ENCODE data around the gene IPO11.

The IPO11 gene

DNA sequence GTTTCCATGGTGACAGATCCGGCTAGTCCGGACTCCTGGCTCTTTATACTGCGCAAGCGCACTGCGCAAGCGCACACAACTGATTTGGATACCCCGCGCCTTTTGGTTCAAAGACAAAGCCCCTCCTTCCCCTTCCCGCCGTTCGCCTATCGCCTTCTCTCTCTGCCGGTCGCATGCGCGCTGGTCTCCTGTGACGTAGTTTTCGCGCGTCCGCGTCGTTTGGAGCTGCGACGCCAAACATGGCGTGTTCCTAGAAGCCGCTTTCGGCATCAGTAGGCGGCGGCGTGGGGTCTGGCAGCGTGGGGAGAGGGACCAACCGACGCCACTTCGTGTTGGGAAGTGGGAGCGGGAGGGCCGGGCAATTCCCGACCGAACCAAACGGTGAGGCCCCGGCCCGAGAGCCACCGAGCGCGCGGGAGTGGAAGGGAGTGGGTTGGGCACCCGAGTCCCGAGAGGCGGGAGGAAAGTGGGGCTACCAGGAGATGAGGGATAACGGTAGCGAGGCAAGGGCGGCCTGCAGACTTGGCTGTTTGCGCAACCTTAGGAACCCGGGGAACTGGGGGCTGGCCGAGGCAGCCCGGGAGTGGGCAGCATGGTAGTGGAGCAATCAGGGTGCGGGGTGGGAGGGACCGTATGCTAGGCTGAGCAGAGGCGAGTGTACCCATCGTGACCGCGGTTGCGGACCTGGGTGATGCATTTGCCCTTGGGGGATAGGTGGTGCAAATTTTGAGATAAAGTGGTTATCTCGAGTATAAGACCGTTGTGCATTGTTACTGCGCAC, at the start of gene IPO11:
TSS of gene IPO11 (plus strand) at position 215 of the 781 bp plus-strand sequence. CDS start 24,517 bp downstream, outside the sequence.
- Histone ChIP-seq H3K36me3 (ENCODE audit: control insufficient read depth in 1 of 2, insufficient read depth in 2 of 2, low read length in 2 of 2) (peaks cover 0 to under 1% of the 10 kb centered on the region in 2 donors), H3K27me3 (ENCODE audit: low read depth, low read length) (no peaks in the 10 kb centered on the region), H3K27ac (ENCODE audit: low read length) (peak within 1 kb of the TSS; percentile 56), H3K9me3 (ENCODE audit: control insufficient read depth in 1 of 2, low read length in 2 of 2) (no peaks in the 10 kb centered on the region), H3K4me1 (ENCODE audit: control insufficient read depth in 1 of 2, insufficient read depth in 2 of 2, low read length in 2 of 2) (peaks cover 10 to 15% of the 10 kb centered on the region in 2 donors), H3K4me3 (ENCODE audit: low read depth in 1 of 2, low read length in 2 of 2) (peak within 1 kb of the TSS; percentile 93 to 100)

GRCh38 chr5:62369039-62369438, 43.5 kb upstream of the IPO11 start:
- H3K9me3 ChIP-seq (ENCODE audit: control insufficient read depth in 1 of 2, low read length in 2 of 2), result no peaks in the 10 kb centered on the region

GRCh38 chr5:62371409-62371808, 41.2 kb upstream of the IPO11 start:
- Histone ChIP-seq H3K9me3 (ENCODE audit: control insufficient read depth in 1 of 2, low read length in 2 of 2) (no peaks in the 10 kb centered on the region), H3K27ac (ENCODE audit: low read length) (no peak overlapping the region), H3K27me3 (ENCODE audit: low read depth, low read length) (no peaks in the 10 kb centered on the region), H3K36me3 (ENCODE audit: control insufficient read depth in 1 of 2, insufficient read depth in 2 of 2, low read length in 2 of 2) (peaks cover 13 to 25% of the 10 kb centered on the region in 2 donors), H3K4me1 (ENCODE audit: control insufficient read depth in 1 of 2, insufficient read depth in 2 of 2, low read length in 2 of 2) (no peaks in the 10 kb centered on the region), H3K4me3 (ENCODE audit: low read depth in 1 of 2, low read length in 2 of 2) (no peak overlapping the region)

More at GRCh38 chr5:62369039-62369438, 43.5 kb upstream of the IPO11 start:
- Histone ChIP-seq H3K27me3 (ENCODE audit: low read depth, low read length) (no peaks in the 10 kb centered on the region), H3K36me3 (ENCODE audit: control insufficient read depth in 1 of 2, insufficient read depth in 2 of 2, low read length in 2 of 2) (peaks cover 24 to 32% of the 10 kb centered on the region in 2 donors), H3K4me3 (ENCODE audit: low read depth in 1 of 2, low read length in 2 of 2) (no peak overlapping the region), H3K4me1 (ENCODE audit: control insufficient read depth in 1 of 2, insufficient read depth in 2 of 2, low read length in 2 of 2) (no peaks in the 10 kb centered on the region), H3K27ac (ENCODE audit: low read length) (no peak overlapping the region)

DNA sequence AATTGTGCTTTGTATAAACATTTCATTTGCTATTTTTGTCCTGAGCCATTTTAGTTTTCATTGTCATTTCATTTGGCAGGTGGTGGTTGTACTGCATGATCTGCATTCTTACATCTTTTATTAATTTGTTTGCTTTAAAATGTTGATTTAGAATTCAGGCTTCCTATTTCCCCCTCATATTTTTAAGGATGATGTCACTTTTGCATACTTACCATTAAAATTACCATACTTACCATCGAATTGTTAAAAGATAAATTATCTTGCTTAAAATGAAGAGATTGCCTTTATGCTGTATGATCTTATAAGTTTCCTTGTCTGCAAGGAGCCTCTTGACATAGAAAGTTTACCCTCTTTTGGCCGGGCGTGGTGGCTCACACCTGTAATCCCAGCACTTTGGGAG, 40.0 kb upstream of the IPO11 start:
- no peaks in the 10 kb centered on the region for H3K4me1 ChIP-seq (ENCODE audit: control insufficient read depth in 1 of 2, insufficient read depth in 2 of 2, low read length in 2 of 2)
- no peaks in the 10 kb centered on the region for H3K27me3 ChIP-seq (ENCODE audit: low read depth, low read length)
- H3K4me3 ChIP-seq (ENCODE audit: low read depth in 1 of 2, low read length in 2 of 2), result no peak overlapping the region
- no peak overlapping the region for H3K27ac ChIP-seq (ENCODE audit: low read length)
- H3K36me3 ChIP-seq (ENCODE audit: control insufficient read depth in 1 of 2, insufficient read depth in 2 of 2, low read length in 2 of 2), result peaks cover 13 to 24% of the 10 kb centered on the region in 2 donors
- no peaks in the 10 kb centered on the region for H3K9me3 ChIP-seq (ENCODE audit: control insufficient read depth in 1 of 2, low read length in 2 of 2)

- Histone ChIP-seq H3K4me3 (ENCODE audit: low read depth in 1 of 2, low read length in 2 of 2) (no peak overlapping the region), H3K4me1 (ENCODE audit: control insufficient read depth in 1 of 2, insufficient read depth in 2 of 2, low read length in 2 of 2) (no peaks in the 10 kb centered on the region), H3K27ac (ENCODE audit: low read length) (no peak overlapping the region), H3K36me3 (ENCODE audit: control insufficient read depth in 1 of 2, insufficient read depth in 2 of 2, low read length in 2 of 2) (peaks cover 13 to 25% of the 10 kb centered on the region in 2 donors), H3K9me3 (ENCODE audit: control insufficient read depth in 1 of 2, low read length in 2 of 2) (no peaks in the 10 kb centered on the region), H3K27me3 (ENCODE audit: low read depth, low read length) (no peaks in the 10 kb centered on the region)
These were observed 39.2 kb upstream of the IPO11 start for GRCh38 chr5:62373382-62373781.

- Histone ChIP-seq H3K4me1 (ENCODE audit: control insufficient read depth in 1 of 2, insufficient read depth in 2 of 2, low read length in 2 of 2) (no peaks in the 10 kb centered on the region), H3K36me3 (ENCODE audit: control insufficient read depth in 1 of 2, insufficient read depth in 2 of 2, low read length in 2 of 2) (peaks cover 13 to 33% of the 10 kb centered on the region in 2 donors), H3K4me3 (ENCODE audit: low read depth in 1 of 2, low read length in 2 of 2) (no peak overlapping the region), H3K9me3 (ENCODE audit: control insufficient read depth in 1 of 2, low read length in 2 of 2) (no peaks in the 10 kb centered on the region), H3K27me3 (ENCODE audit: low read depth, low read length) (no peaks in the 10 kb centered on the region), H3K27ac (ENCODE audit: low read length) (no peak overlapping the region)
These were observed 38.5 kb upstream of the IPO11 start for GRCh38 chr5:62374090-62374489.

DNA sequence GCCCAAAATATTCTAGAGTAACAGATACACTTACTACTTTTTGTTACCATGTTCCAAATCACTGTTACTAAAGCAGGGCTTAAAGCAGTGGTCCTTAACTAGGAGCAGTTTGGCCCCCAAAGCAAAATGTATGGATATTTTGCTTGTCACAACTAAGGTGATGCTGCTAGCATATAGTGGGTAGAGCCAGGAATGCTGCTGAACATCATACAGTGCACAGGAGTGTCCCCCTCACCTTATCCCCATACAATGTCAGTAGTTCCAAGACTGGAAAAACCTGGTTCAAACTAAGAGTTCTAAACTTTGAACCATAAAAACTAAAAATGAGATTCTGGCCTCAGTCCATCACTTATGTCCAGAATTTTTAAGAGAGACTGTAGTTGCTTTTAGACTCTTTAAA, 36.9 kb upstream of the IPO11 start:
- Histone ChIP-seq H3K4me3 (ENCODE audit: low read depth in 1 of 2, low read length in 2 of 2) (no peak overlapping the region), H3K36me3 (ENCODE audit: control insufficient read depth in 1 of 2, insufficient read depth in 2 of 2, low read length in 2 of 2) (peaks cover 16 to 42% of the 10 kb centered on the region in 2 donors), H3K4me1 (ENCODE audit: control insufficient read depth in 1 of 2, insufficient read depth in 2 of 2, low read length in 2 of 2) (no peaks in the 10 kb centered on the region), H3K27me3 (ENCODE audit: low read depth, low read length) (no peaks in the 10 kb centered on the region), H3K27ac (ENCODE audit: low read length) (no peak overlapping the region), H3K9me3 (ENCODE audit: control insufficient read depth in 1 of 2, low read length in 2 of 2) (no peaks in the 10 kb centered on the region)

- peaks cover 18 to 46% of the 10 kb centered on the region in 2 donors for H3K36me3 ChIP-seq (ENCODE audit: control insufficient read depth in 1 of 2, insufficient read depth in 2 of 2, low read length in 2 of 2)
- no peak overlapping the region for H3K4me3 ChIP-seq (ENCODE audit: low read depth in 1 of 2, low read length in 2 of 2)
- no peaks in the 10 kb centered on the region for H3K27me3 ChIP-seq (ENCODE audit: low read depth, low read length)
- no peak overlapping the region for H3K27ac ChIP-seq (ENCODE audit: low read length)
- H3K4me1 ChIP-seq (ENCODE audit: control insufficient read depth in 1 of 2, insufficient read depth in 2 of 2, low read length in 2 of 2), result no peaks in the 10 kb centered on the region
- H3K9me3 ChIP-seq (ENCODE audit: control insufficient read depth in 1 of 2, low read length in 2 of 2), result no peaks in the 10 kb centered on the region
These were observed 36.5 kb upstream of the IPO11 start for GRCh38 chr5:62376064-62376463.

- no peak overlapping the region for H3K4me3 ChIP-seq (ENCODE audit: low read depth in 1 of 2, low read length in 2 of 2)
- H3K36me3 ChIP-seq (ENCODE audit: control insufficient read depth in 1 of 2, insufficient read depth in 2 of 2, low read length in 2 of 2), result peaks cover 43 to 49% of the 10 kb centered on the region in 2 donors
- H3K27ac ChIP-seq (ENCODE audit: low read length), result no peak overlapping the region
- H3K27me3 ChIP-seq (ENCODE audit: low read depth, low read length), result no peaks in the 10 kb centered on the region
- H3K4me1 ChIP-seq (ENCODE audit: control insufficient read depth in 1 of 2, insufficient read depth in 2 of 2, low read length in 2 of 2), result no peaks in the 10 kb centered on the region
- no peaks in the 10 kb centered on the region for H3K9me3 ChIP-seq (ENCODE audit: control insufficient read depth in 1 of 2, low read length in 2 of 2)
These were observed 27.4 kb upstream of the IPO11 start for GRCh38 chr5:62385131-62385530.

GRCh38 chr5:62385816-62386400, 26.7 kb upstream of the IPO11 start:
- peaks cover 45 to 48% of the 10 kb centered on the region in 2 donors for H3K36me3 ChIP-seq (ENCODE audit: control insufficient read depth in 1 of 2, insufficient read depth in 2 of 2, low read length in 2 of 2)
- H3K27ac ChIP-seq (ENCODE audit: low read length), result no peak overlapping the region

DNA sequence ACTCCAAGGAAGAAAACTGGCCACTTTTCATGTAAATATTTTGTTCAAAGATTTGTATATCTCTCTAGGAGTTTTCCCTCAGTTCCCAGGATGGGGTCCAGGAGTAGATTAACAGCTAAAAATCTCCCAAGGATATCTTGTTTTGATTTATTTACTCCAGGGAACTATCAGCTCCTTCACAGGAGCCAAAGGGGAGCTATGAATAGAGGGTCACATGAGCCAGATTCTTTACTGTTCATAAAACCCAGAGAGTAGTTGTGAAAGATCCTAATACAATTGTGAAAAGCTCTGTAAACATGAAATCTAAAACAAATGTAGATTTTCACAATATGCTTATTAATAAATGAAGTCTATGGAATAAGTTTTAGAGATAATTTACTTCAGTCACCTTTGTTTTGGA, 25.7 kb upstream of the IPO11 start:
- Histone ChIP-seq H3K27ac (ENCODE audit: low read length) (no peak overlapping the region), H3K27me3 (ENCODE audit: low read depth, low read length) (no peaks in the 10 kb centered on the region), H3K4me1 (ENCODE audit: control insufficient read depth in 1 of 2, insufficient read depth in 2 of 2, low read length in 2 of 2) (no peaks in the 10 kb centered on the region)

More at GRCh38 chr5:62385816-62386400, 26.7 kb upstream of the IPO11 start:
- no peaks in the 10 kb centered on the region for H3K9me3 ChIP-seq (ENCODE audit: control insufficient read depth in 1 of 2, low read length in 2 of 2)
- no peak overlapping the region for H3K4me3 ChIP-seq (ENCODE audit: low read depth in 1 of 2, low read length in 2 of 2)
- H3K4me1 ChIP-seq (ENCODE audit: control insufficient read depth in 1 of 2, insufficient read depth in 2 of 2, low read length in 2 of 2), result no peaks in the 10 kb centered on the region
- H3K27me3 ChIP-seq (ENCODE audit: low read depth, low read length), result no peaks in the 10 kb centered on the region

More for the DNA sequence above, 25.7 kb upstream of the IPO11 start:
- Histone ChIP-seq H3K36me3 (ENCODE audit: control insufficient read depth in 1 of 2, insufficient read depth in 2 of 2, low read length in 2 of 2) (peaks cover 36 to 44% of the 10 kb centered on the region in 2 donors), H3K4me3 (ENCODE audit: low read depth in 1 of 2, low read length in 2 of 2) (no peak overlapping the region), H3K9me3 (ENCODE audit: control insufficient read depth in 1 of 2, low read length in 2 of 2) (no peaks in the 10 kb centered on the region)
